ENCODE results near the gene DDT.
A peak's percentile ranks its signal among the peaks of the same experiment; 100 is the strongest.
"Not testable (repeated sequence)": the region's sequence is repeated elsewhere in the genome, so short reads cannot be mapped to it uniquely, and the experiment has no call there.

The DDT gene

GRCh38 chr22:23974345-23974744 is at the start of gene DDT:
Gene DDT (minus strand): TSS chr22:23974441. CDS start chr22:23974414, 27 bp downstream.
- not testable (repeated sequence) for H3K4me1 ChIP-seq (ENCODE audit: control insufficient read depth, insufficient read depth, low read length); DNase-seq (ENCODE audit: low read depth, low spot score); H3K27ac ChIP-seq (ENCODE audit: low read length); H3K27me3 ChIP-seq (ENCODE audit: control insufficient read depth, insufficient read depth, low read length); H3K36me3 ChIP-seq (ENCODE audit: control insufficient read depth, insufficient read depth, low read length); H3K9me3 ChIP-seq (ENCODE audit: control insufficient read depth, insufficient read depth, low read length); H3K4me3 ChIP-seq (ENCODE audit: low read length)
- no CpG with 5 or more reads among the region's 29 CpGs for WGBS (ENCODE audit: insufficient coverage, insufficient read length)

GRCh38 chr22:24023204-24023789 is 49.1 kb upstream of the DDT start:
- Histone ChIP-seq H3K4me3 (ENCODE audit: low read length) (no peak overlapping the region), H3K4me1 (ENCODE audit: control insufficient read depth, insufficient read depth, low read length) (no peaks in the 10 kb centered on the region), H3K27me3 (ENCODE audit: control insufficient read depth, insufficient read depth, low read length) (no peaks in the 10 kb centered on the region), H3K36me3 (ENCODE audit: control insufficient read depth, insufficient read depth, low read length) (no peaks in the 10 kb centered on the region), H3K9me3 (ENCODE audit: control insufficient read depth, insufficient read depth, low read length) (no peaks in the 10 kb centered on the region), H3K27ac (ENCODE audit: low read length) (no peak overlapping the region)
- DNase-seq (ENCODE audit: low read depth, low spot score): no peak

GRCh38 chr22:24021304-24021703 is 47.1 kb upstream of the DDT start:
- Histone ChIP-seq H3K27me3 (ENCODE audit: control insufficient read depth, insufficient read depth, low read length) (no peaks in the 10 kb centered on the region), H3K4me3 (ENCODE audit: low read length) (no peak overlapping the region), H3K4me1 (ENCODE audit: control insufficient read depth, insufficient read depth, low read length) (no peaks in the 10 kb centered on the region), H3K27ac (ENCODE audit: low read length) (no peak overlapping the region), H3K36me3 (ENCODE audit: control insufficient read depth, insufficient read depth, low read length) (no peaks in the 10 kb centered on the region), H3K9me3 (ENCODE audit: control insufficient read depth, insufficient read depth, low read length) (no peaks in the 10 kb centered on the region)
- DNase-seq (ENCODE audit: low read depth, low spot score): no peak
- WGBS (ENCODE audit: insufficient coverage, insufficient read length): no CpG with 5 or more reads among the region's 3 CpGs

- WGBS (ENCODE audit: insufficient coverage, insufficient read length): no CpG with 5 or more reads among the region's 1 CpG
These were observed 41.9 kb upstream of the DDT start for GRCh38 chr22:24016156-24016555.

DNA sequence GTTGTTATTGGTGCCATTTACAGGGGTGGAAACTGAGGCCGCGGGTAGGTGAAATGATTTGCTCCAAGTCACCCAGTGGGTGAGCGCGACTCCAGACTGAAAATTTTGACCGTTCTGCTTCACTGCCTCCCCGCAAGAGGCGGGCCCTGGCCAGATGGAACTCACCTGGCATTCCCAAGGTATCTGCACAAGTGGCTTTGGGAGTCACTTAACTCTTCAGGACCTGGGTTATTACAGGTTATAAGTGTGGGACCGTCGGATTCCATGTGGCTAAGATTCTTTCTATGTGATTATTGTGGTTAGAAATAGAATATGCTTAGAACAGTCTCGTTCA is 37.5 kb upstream of the DDT start:
- H3K4me3 ChIP-seq (ENCODE audit: low read length): peak overlapping the region; percentile 73
- no CpG with 5 or more reads among the region's 10 CpGs for WGBS (ENCODE audit: insufficient coverage, insufficient read length)
- DNase-seq (ENCODE audit: low read depth, low spot score): no peak
- H3K9me3 ChIP-seq (ENCODE audit: control insufficient read depth, insufficient read depth, low read length): no peaks in the 10 kb centered on the region
- H3K4me1 ChIP-seq (ENCODE audit: control insufficient read depth, insufficient read depth, low read length): no peaks in the 10 kb centered on the region
- H3K27me3 ChIP-seq (ENCODE audit: control insufficient read depth, insufficient read depth, low read length): no peaks in the 10 kb centered on the region
- H3K36me3 ChIP-seq (ENCODE audit: control insufficient read depth, insufficient read depth, low read length): no peaks in the 10 kb centered on the region
- no peak overlapping the region for H3K27ac ChIP-seq (ENCODE audit: low read length)

More at GRCh38 chr22:24016156-24016555, 41.9 kb upstream of the DDT start:
- H3K9me3 ChIP-seq (ENCODE audit: control insufficient read depth, insufficient read depth, low read length): no peaks in the 10 kb centered on the region
- no peaks in the 10 kb centered on the region for H3K4me1 ChIP-seq (ENCODE audit: control insufficient read depth, insufficient read depth, low read length)
- no peak for DNase-seq (ENCODE audit: low read depth, low spot score)
- H3K27ac ChIP-seq (ENCODE audit: low read length): no peak overlapping the region
- H3K36me3 ChIP-seq (ENCODE audit: control insufficient read depth, insufficient read depth, low read length): no peaks in the 10 kb centered on the region
- H3K27me3 ChIP-seq (ENCODE audit: control insufficient read depth, insufficient read depth, low read length): no peaks in the 10 kb centered on the region
- H3K4me3 ChIP-seq (ENCODE audit: low read length): no peak overlapping the region

DNA sequence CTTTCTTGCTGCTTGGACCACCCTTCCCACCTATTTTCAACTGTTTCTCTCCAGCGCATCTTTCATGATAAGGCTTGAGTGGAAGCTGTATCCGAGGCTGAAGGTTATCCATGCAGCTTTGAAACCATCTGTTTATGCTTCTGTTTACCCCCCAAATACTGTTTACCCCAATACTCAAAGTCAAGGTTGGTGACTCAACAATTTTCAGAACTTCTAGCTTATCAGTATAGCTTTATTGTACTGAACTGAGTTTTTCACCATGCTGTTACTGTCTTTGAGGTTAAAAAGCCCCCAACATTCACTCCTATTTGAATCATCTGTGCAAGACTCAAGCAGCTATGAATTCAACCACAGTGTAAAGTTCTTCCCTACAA is 35.8 kb upstream of the DDT start:
- Histone ChIP-seq H3K4me1 (ENCODE audit: control insufficient read depth, insufficient read depth, low read length) (no peaks in the 10 kb centered on the region), H3K27ac (ENCODE audit: low read length) (no peak overlapping the region), H3K4me3 (ENCODE audit: low read length) (no peak overlapping the region), H3K9me3 (ENCODE audit: control insufficient read depth, insufficient read depth, low read length) (no peaks in the 10 kb centered on the region), H3K27me3 (ENCODE audit: control insufficient read depth, insufficient read depth, low read length) (no peaks in the 10 kb centered on the region), H3K36me3 (ENCODE audit: control insufficient read depth, insufficient read depth, low read length) (no peaks in the 10 kb centered on the region)
- no peak for DNase-seq (ENCODE audit: low read depth, low spot score)
- WGBS (ENCODE audit: insufficient coverage, insufficient read length): no CpG with 5 or more reads among the region's 2 CpGs

DNA sequence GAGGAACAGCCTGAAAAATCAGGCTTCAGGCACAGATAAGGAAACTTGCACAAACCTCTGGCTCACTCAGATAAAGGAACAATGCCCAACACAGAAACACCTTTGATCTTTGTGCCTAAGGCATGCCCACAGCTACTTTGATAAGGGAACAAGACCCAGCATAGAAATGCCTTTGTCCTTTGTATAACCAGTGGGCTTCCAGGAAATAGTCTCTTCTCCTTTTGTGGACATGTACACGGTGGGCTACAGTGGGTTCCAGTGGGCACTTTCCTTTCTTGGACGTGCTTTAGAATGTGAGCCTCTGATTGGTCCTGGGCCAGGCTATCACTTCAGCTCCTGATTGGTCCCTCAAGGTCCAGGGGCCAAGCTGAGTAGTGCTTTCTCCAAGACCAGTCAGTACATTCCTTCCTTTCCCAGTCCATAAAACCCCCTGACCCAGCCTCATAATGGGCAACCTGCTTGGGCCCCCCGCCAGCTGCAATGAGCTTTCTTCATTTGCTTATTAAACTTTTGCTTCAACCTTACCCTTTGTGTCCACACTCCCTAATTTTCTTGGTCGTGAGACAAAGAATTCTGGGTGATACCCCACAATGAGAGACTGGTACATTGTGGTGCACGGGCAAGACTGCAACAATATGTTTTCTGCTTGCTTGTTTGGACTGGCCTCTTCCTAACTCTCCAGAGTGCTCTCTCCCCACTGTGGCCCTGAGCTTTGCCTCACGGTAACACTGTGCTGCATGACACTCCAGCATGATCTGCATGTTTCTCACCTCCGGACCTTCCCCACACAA is 35.2 kb upstream of the DDT start:
- Histone ChIP-seq H3K36me3 (ENCODE audit: control insufficient read depth, insufficient read depth, low read length) (no peaks in the 10 kb centered on the region), H3K9me3 (ENCODE audit: control insufficient read depth, insufficient read depth, low read length) (no peaks in the 10 kb centered on the region), H3K4me3 (ENCODE audit: low read length) (no peak overlapping the region), H3K27ac (ENCODE audit: low read length) (no peak overlapping the region), H3K27me3 (ENCODE audit: control insufficient read depth, insufficient read depth, low read length) (no peaks in the 10 kb centered on the region), H3K4me1 (ENCODE audit: control insufficient read depth, insufficient read depth, low read length) (no peaks in the 10 kb centered on the region)
- WGBS (ENCODE audit: insufficient coverage, insufficient read length): no CpG with 5 or more reads among the region's 7 CpGs
- no peak for DNase-seq (ENCODE audit: low read depth, low spot score)

DNA sequence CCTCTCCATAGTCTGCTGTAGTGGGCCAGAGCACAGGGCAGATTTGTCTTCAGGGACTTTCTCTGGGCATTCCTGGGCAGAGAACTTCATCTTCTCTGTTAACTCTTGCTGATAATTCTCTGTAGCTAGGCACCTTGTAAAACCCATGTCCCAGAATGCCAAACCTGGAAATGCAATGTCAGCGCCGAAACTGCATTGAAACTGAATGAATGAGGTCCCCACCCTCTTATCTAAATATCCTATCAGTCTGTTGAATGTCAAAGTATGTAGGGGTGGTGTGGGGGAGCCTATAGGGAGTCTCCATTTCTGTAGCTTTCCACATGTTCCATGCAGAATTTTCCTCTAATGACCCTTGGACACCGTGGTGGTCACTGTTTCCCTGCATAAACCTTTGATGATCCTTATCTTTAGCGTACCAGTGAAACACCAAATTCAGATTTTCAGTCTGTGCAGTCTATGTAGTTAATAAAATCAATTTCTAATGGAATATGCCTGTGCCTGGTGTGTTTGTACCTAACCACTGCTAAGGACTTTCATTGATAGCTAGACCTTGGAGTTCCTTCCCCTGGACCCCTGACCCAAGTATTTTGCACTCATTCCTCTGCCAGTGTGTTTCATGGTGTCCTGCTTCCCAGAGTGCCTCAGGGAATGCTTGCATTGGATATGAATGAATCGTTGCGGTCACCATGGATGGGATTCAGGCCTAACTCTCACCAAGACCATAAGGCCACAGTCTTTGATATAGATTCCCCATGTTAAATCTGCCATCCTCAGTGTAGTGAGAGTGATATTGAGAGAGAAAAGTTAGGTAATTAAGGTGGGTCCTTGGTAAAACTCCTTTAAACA is 34.4 kb upstream of the DDT start:
- H3K4me3 ChIP-seq (ENCODE audit: low read length): no peak overlapping the region
- no peak overlapping the region for H3K27ac ChIP-seq (ENCODE audit: low read length)
- no CpG with 5 or more reads among the region's 6 CpGs for WGBS (ENCODE audit: insufficient coverage, insufficient read length)
- no peak for DNase-seq (ENCODE audit: low read depth, low spot score)
- no peaks in the 10 kb centered on the region for H3K9me3 ChIP-seq (ENCODE audit: control insufficient read depth, insufficient read depth, low read length)
- no peaks in the 10 kb centered on the region; the same call in 1 of the 2 replicates for H3K4me1 ChIP-seq (ENCODE audit: control insufficient read depth, insufficient read depth, low read length)
- H3K36me3 ChIP-seq (ENCODE audit: control insufficient read depth, insufficient read depth, low read length): no peaks in the 10 kb centered on the region
- H3K27me3 ChIP-seq (ENCODE audit: control insufficient read depth, insufficient read depth, low read length): no peaks in the 10 kb centered on the region

DNA sequence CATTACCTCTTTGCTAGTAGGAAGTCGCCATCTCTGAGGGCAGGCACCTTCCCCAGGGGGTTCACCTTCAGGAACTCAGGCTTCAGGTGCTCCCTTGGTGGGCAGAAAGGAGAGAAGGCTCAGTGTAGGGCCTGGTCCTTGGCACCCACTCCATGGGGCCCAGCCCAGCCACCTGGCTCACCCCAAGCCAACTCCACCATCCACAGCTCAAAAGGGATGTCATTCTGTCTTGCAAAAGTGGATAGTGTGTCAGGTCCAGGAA is 33.7 kb upstream of the DDT start:
- no CpG with 5 or more reads among the region's 1 CpG for WGBS (ENCODE audit: insufficient coverage, insufficient read length)
- Histone ChIP-seq H3K4me3 (ENCODE audit: low read length) (no peak overlapping the region), H3K36me3 (ENCODE audit: control insufficient read depth, insufficient read depth, low read length) (no peaks in the 10 kb centered on the region), H3K4me1 (ENCODE audit: control insufficient read depth, insufficient read depth, low read length) (no peaks in the 10 kb centered on the region; the same call in 1 of the 2 replicates), H3K27me3 (ENCODE audit: control insufficient read depth, insufficient read depth, low read length) (no peaks in the 10 kb centered on the region), H3K27ac (ENCODE audit: low read length) (no peak overlapping the region), H3K9me3 (ENCODE audit: control insufficient read depth, insufficient read depth, low read length) (no peaks in the 10 kb centered on the region)
- no peak for DNase-seq (ENCODE audit: low read depth, low spot score)

- WGBS (ENCODE audit: insufficient coverage, insufficient read length): no CpG with 5 or more reads among the region's 8 CpGs
- Histone ChIP-seq H3K4me3 (ENCODE audit: low read length) (no peak overlapping the region), H3K27ac (ENCODE audit: low read length) (no peak overlapping the region), H3K36me3 (ENCODE audit: control insufficient read depth, insufficient read depth, low read length) (no peaks in the 10 kb centered on the region), H3K9me3 (ENCODE audit: control insufficient read depth, insufficient read depth, low read length) (no peaks in the 10 kb centered on the region), H3K27me3 (ENCODE audit: control insufficient read depth, insufficient read depth, low read length) (no peaks in the 10 kb centered on the region), H3K4me1 (ENCODE audit: control insufficient read depth, insufficient read depth, low read length) (no peaks in the 10 kb centered on the region; the same call in 1 of the 2 replicates)
- no peak for DNase-seq (ENCODE audit: low read depth, low spot score)
These were observed 33.2 kb upstream of the DDT start for GRCh38 chr22:24007253-24008021.
